ENCODE results near the gene KCNIP2. TPM values are rescaled to one million over a fixed set of nuclear protein-coding genes. Genes with fewer than 3 reads are reported as not detected.

KCNIP2 gene
- total RNA-seq, 1 experiment from 2014 or later = 3.0 TPM

GRCh38 chr10:101824736-101825135 lies 18.9 kb downstream of the KCNIP2 start:
- H3K4ac ChIP-seq (ENCODE audit: low read depth, low read length) = no peak overlapping the region
- no peak overlapping the region for H3K27ac Mint-ChIP-seq
- no peak overlapping the region for H3K4me2 ChIP-seq (ENCODE audit: insufficient read depth, insufficient read length, low read length)
- H3K23ac ChIP-seq (ENCODE audit: insufficient read length, low read depth, low read length) = no peak overlapping the region
- H2BK20ac ChIP-seq (ENCODE audit: low read depth, low read length, poor library complexity, severe bottlenecking) = no peak overlapping the region
- no peak overlapping the region for H2BK5ac ChIP-seq (ENCODE audit: insufficient read length, low read length)
- H4K20me1 ChIP-seq (ENCODE audit: control insufficient read depth, insufficient read depth, insufficient read length) = no peaks in the 10 kb centered on the region
- H3K14ac ChIP-seq (ENCODE audit: insufficient read depth, low read length) = no peak overlapping the region
- TF ChIP-seq, protein P1, sequence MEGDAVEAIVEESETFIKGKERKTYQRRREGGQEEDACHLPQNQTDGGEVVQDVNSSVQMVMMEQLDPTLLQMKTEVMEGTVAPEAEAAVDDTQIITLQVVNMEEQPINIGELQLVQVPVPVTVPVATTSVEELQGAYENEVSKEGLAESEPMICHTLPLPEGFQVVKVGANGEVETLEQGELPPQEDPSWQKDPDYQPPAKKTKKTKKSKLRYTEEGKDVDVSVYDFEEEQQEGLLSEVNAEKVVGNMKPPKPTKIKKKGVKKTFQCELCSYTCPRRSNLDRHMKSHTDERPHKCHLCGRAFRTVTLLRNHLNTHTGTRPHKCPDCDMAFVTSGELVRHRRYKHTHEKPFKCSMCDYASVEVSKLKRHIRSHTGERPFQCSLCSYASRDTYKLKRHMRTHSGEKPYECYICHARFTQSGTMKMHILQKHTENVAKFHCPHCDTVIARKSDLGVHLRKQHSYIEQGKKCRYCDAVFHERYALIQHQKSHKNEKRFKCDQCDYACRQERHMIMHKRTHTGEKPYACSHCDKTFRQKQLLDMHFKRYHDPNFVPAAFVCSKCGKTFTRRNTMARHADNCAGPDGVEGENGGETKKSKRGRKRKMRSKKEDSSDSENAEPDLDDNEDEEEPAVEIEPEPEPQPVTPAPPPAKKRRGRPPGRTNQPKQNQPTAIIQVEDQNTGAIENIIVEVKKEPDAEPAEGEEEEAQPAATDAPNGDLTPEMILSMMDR (conservative IDR thresholded peaks at IDR 0.05) = no peak
- peaks cover 5% of the 10 kb centered on the region for H3K27me3 Mint-ChIP-seq (ENCODE audit: low read depth)
- no peak overlapping the region for H4K91ac ChIP-seq (ENCODE audit: insufficient read length, low read depth, low read length)
- H3K23me2 ChIP-seq (ENCODE audit: insufficient read length, low read depth, low read length, poor library complexity, severe bottlenecking) = peaks cover 5% of the 10 kb centered on the region
- H4K5ac ChIP-seq (ENCODE audit: insufficient read length, low read depth, low read length) = no peak overlapping the region
- H3K79me2 ChIP-seq (ENCODE audit: insufficient read depth, low read length) = no peaks in the 10 kb centered on the region
- H3K4me1 Mint-ChIP-seq = peaks cover 6 to 10% of the 10 kb centered on the region in 2 experiments
- no peak overlapping the region for H2BK15ac ChIP-seq (ENCODE audit: low read depth, low read length)
- no peak overlapping the region for H2AFZ ChIP-seq (ENCODE audit: low read length)
- no peak overlapping the region for H3K18ac ChIP-seq (ENCODE audit: insufficient read length, low read depth, low read length)
- H3K27me3 ChIP-seq (ENCODE audit: insufficient read depth, low read length) = no peaks in the 10 kb centered on the region
- no peak overlapping the region for H2AK5ac ChIP-seq (ENCODE audit: insufficient read length, low read length)
- H4K8ac ChIP-seq (replicated peaks; ENCODE audit: insufficient read length, low read depth, low read length) = no peak overlapping the region
- H3K36me3 Mint-ChIP-seq (ENCODE audit: insufficient read depth in 1 of 3, low read depth in 3 of 3) = peaks cover 6 to 9% (median 6%) of the 10 kb centered on the region in 3 experiments; a peak in 6 of 7 replicates
- no peak overlapping the region for H3K27ac ChIP-seq (ENCODE audit: insufficient read length, low read depth, low read length)
- no peak overlapping the region for H3K4me3 Mint-ChIP-seq
- H3K9me3 Mint-ChIP-seq = no peaks in the 10 kb centered on the region
- H3K4me1 ChIP-seq (ENCODE audit: insufficient read depth, low read length) = no peaks in the 10 kb centered on the region
- H2BK12ac ChIP-seq (ENCODE audit: insufficient read length, low read depth, low read length) = no peak overlapping the region
- no peak overlapping the region for H3K9ac ChIP-seq (ENCODE audit: extremely low read depth, insufficient read length, low read length)
- no peaks in the 10 kb centered on the region for H3K9me3 ChIP-seq (ENCODE audit: control insufficient read depth, low read depth, low read length)
- H3K56ac ChIP-seq (ENCODE audit: insufficient read length, low read depth, low read length) = no peak overlapping the region
- no peak overlapping the region for H3T11ph ChIP-seq (ENCODE audit: low read length)
- no peak overlapping the region for H2BK120ac ChIP-seq (ENCODE audit: low read depth, low read length, poor library complexity, severe bottlenecking)
- WGBS (ENCODE audit: extremely low coverage, insufficient read length, low lambda C conversion rate) = no CpG with 5 or more reads among the region's 2 CpGs
- H3K79me1 ChIP-seq (ENCODE audit: insufficient read depth, low read depth, low read length, poor library complexity, severe bottlenecking) = no peaks in the 10 kb centered on the region
- no peak for DNase-seq

All from H9 (cell line).